ENCODE measurements around the gene FOXD2.

Gene FOXD2

GRCh38 chr1:47403321-47403910 is 34.4 kb upstream of the FOXD2 start:
- no peak for TF ChIP-seq ZNF8 (CRISPR knock-in tag; IDR thresholded peaks at IDR 0.05)
- no peak for TF ChIP-seq TSHZ2 (CRISPR knock-in tag; IDR thresholded peaks at IDR 0.05)
- no peak for TF ChIP-seq TCF4 (CRISPR knock-in tag; IDR thresholded peaks at IDR 0.05; ENCODE audit: borderline replicate concordance)
- TF ChIP-seq BACH2 (CRISPR knock-in tag; IDR thresholded peaks at IDR 0.05; ENCODE audit: borderline replicate concordance): no peak
- no peak for TF ChIP-seq ZNF565 (CRISPR knock-in tag; conservative IDR thresholded peaks at IDR 0.05; ENCODE audit: low read depth)
- no peak for TF ChIP-seq PPARA (CRISPR knock-in tag; IDR thresholded peaks at IDR 0.05; ENCODE audit: borderline replicate concordance)
- no peak for TF ChIP-seq SNAI2 (CRISPR knock-in tag; IDR thresholded peaks at IDR 0.05)
- TF ChIP-seq CSDC2 (CRISPR knock-in tag; IDR thresholded peaks at IDR 0.05): no peak
- TF ChIP-seq GLIS3 (CRISPR knock-in tag; IDR thresholded peaks at IDR 0.05): no peak
- TF ChIP-seq ZFP3 (CRISPR knock-in tag; IDR thresholded peaks at IDR 0.05): no peak
- TF ChIP-seq ARNTL (CRISPR knock-in tag; IDR thresholded peaks at IDR 0.05; ENCODE audit: borderline replicate concordance, low read depth): no peak
- no peak for ATAC-seq

GRCh38 chr1:47405697-47406096 is 32.1 kb upstream of the FOXD2 start:
- no peak for ATAC-seq
- TF ChIP-seq OSR1 (CRISPR knock-in tag; IDR thresholded peaks at IDR 0.05): no peak
- no peak for TF ChIP-seq ISL1 (CRISPR knock-in tag; IDR thresholded peaks at IDR 0.05)
- TF ChIP-seq TOX (CRISPR knock-in tag; IDR thresholded peaks at IDR 0.05; ENCODE audit: borderline replicate concordance): no peak
- no peak for TF ChIP-seq ZNF8 (CRISPR knock-in tag; IDR thresholded peaks at IDR 0.05)
- no peak for TF ChIP-seq POU6F1 (CRISPR knock-in tag; IDR thresholded peaks at IDR 0.05; ENCODE audit: borderline replicate concordance, low read depth)
- no peak for TF ChIP-seq GLIS3 (CRISPR knock-in tag; IDR thresholded peaks at IDR 0.05)
- TF ChIP-seq BACH2 (CRISPR knock-in tag; IDR thresholded peaks at IDR 0.05; ENCODE audit: borderline replicate concordance): no peak
- TF ChIP-seq ZFP30 (CRISPR knock-in tag; IDR thresholded peaks at IDR 0.05): no peak
- no peak for TF ChIP-seq PPARA (CRISPR knock-in tag; IDR thresholded peaks at IDR 0.05; ENCODE audit: borderline replicate concordance)
- TF ChIP-seq PATZ1 (CRISPR knock-in tag; IDR thresholded peaks at IDR 0.05; ENCODE audit: borderline replicate concordance): no peak
- TF ChIP-seq SNAI2 (CRISPR knock-in tag; IDR thresholded peaks at IDR 0.05): no peak
- no peak for TF ChIP-seq RARB (CRISPR knock-in tag; IDR thresholded peaks at IDR 0.05)
- TF ChIP-seq ZFP3 (CRISPR knock-in tag; IDR thresholded peaks at IDR 0.05): no peak
- no peak for TF ChIP-seq ZC3H10 (CRISPR knock-in tag; IDR thresholded peaks at IDR 0.05)
- TF ChIP-seq TCF4 (CRISPR knock-in tag; IDR thresholded peaks at IDR 0.05; ENCODE audit: borderline replicate concordance): no peak
- TF ChIP-seq ZNF565 (CRISPR knock-in tag; conservative IDR thresholded peaks at IDR 0.05; ENCODE audit: low read depth): no peak

GRCh38 chr1:47406966-47407365 is 30.9 kb upstream of the FOXD2 start:
- no peak for ATAC-seq
- TF ChIP-seq POU6F1 (CRISPR knock-in tag; IDR thresholded peaks at IDR 0.05; ENCODE audit: borderline replicate concordance, low read depth) (no peak), ISL1 (CRISPR knock-in tag; IDR thresholded peaks at IDR 0.05) (no peak), ZNF8 (CRISPR knock-in tag; IDR thresholded peaks at IDR 0.05) (no peak), ARNTL (CRISPR knock-in tag; IDR thresholded peaks at IDR 0.05; ENCODE audit: borderline replicate concordance, low read depth) (no peak), PPARA (CRISPR knock-in tag; IDR thresholded peaks at IDR 0.05; ENCODE audit: borderline replicate concordance) (no peak), GLIS3 (CRISPR knock-in tag; IDR thresholded peaks at IDR 0.05) (no peak), TOX (CRISPR knock-in tag; IDR thresholded peaks at IDR 0.05; ENCODE audit: borderline replicate concordance) (no peak), TSHZ2 (CRISPR knock-in tag; IDR thresholded peaks at IDR 0.05) (no peak), BACH2 (CRISPR knock-in tag; IDR thresholded peaks at IDR 0.05; ENCODE audit: borderline replicate concordance) (no peak), ZFP3 (CRISPR knock-in tag; IDR thresholded peaks at IDR 0.05) (no peak), ZFP30 (CRISPR knock-in tag; IDR thresholded peaks at IDR 0.05) (no peak)

Measured in SK-N-SH treated with all-trans-retinoic acid at 6 μM for 48 hours (cell line).